Measurements from ENCODE around the gene ABLIM2.

- TF ChIP-seq POLR2A (IDR thresholded peaks at IDR 0.05), result no peak
- TF ChIP-seq, protein P1, sequence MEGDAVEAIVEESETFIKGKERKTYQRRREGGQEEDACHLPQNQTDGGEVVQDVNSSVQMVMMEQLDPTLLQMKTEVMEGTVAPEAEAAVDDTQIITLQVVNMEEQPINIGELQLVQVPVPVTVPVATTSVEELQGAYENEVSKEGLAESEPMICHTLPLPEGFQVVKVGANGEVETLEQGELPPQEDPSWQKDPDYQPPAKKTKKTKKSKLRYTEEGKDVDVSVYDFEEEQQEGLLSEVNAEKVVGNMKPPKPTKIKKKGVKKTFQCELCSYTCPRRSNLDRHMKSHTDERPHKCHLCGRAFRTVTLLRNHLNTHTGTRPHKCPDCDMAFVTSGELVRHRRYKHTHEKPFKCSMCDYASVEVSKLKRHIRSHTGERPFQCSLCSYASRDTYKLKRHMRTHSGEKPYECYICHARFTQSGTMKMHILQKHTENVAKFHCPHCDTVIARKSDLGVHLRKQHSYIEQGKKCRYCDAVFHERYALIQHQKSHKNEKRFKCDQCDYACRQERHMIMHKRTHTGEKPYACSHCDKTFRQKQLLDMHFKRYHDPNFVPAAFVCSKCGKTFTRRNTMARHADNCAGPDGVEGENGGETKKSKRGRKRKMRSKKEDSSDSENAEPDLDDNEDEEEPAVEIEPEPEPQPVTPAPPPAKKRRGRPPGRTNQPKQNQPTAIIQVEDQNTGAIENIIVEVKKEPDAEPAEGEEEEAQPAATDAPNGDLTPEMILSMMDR (IDR thresholded peaks at IDR 0.05), result no peak
These were observed 38.9 kb upstream of the ABLIM2 start for GRCh38 chr4:8197521-8197920.

Data from lower leg skin (tissue), 3 donors.